DOHH2 (cell line): ENCODE results near the gene ARHGAP22.

Source experiments
- H3F3A ChIP-seq: fragments of 200-600 bp; sonication (generic), shearing (Covaris generic); 2 replicates; pipeline ENCODE4 v1.6.0; 2016; ENCODE audit warnings: antibody characterized with exemption, mild to moderate bottlenecking; ENCODE audit not compliant: control insufficient read depth, insufficient read depth
- H3K27ac ChIP-seq: fragments of 200-600 bp; sonication (generic); 2 replicates; pipeline ENCODE4 v1.5.1; 2014; ENCODE audit warnings: low read depth, mild to moderate bottlenecking, low read length, moderate library complexity
- H3K27me3 ChIP-seq: fragments of 200-600 bp; sonication (generic); 2 replicates; pipeline ENCODE4 v1.6.1; 2014; ENCODE audit warnings: mild to moderate bottlenecking, low read length, mixed read lengths; ENCODE audit not compliant: control insufficient read depth
- H3K36me3 ChIP-seq: fragments of 200-600 bp; sonication (generic); 2 replicates; pipeline ENCODE4 v1.6.1; 2014; ENCODE audit warnings: mild to moderate bottlenecking, low read length, moderate library complexity, mixed read lengths; ENCODE audit not compliant: control insufficient read depth
- H3K4me1 ChIP-seq: fragments of 200-600 bp; sonication (generic); 2 replicates; pipeline ENCODE4 v1.6.1; 2014; ENCODE audit warnings: mild to moderate bottlenecking, low read length, mixed read lengths; ENCODE audit not compliant: control insufficient read depth
- H3K4me2 ChIP-seq: fragments of 200-600 bp; sonication (generic); 2 replicates; pipeline ENCODE4 v1.6.0; 2014; ENCODE audit warnings: mild to moderate bottlenecking, low read length, moderate library complexity
- H3K4me3 ChIP-seq: fragments of 200-600 bp; sonication (generic); 2 replicates; pipeline ENCODE4 v1.5.1; 2014; ENCODE audit warnings: mild to moderate bottlenecking, low read length, mixed read lengths
- H3K79me2 ChIP-seq: fragments of 200-600 bp; sonication (generic); 2 replicates; pipeline ENCODE4 v1.6.1; 2014; ENCODE audit warnings: mild to moderate bottlenecking, low read length, mixed read lengths; ENCODE audit not compliant: control insufficient read depth
- H3K9me2 ChIP-seq: fragments of 200-600 bp; sonication (generic); replicated peaks from 2 replicates; pipeline ENCODE4 v1.6.1; 2014; ENCODE audit warnings: mild to moderate bottlenecking, low read length, mixed read lengths; ENCODE audit not compliant: control insufficient read depth
- H3K9me3 ChIP-seq: fragments of 200-600 bp; sonication (generic); 2 replicates; pipeline ENCODE4 v1.6.1; 2014; ENCODE audit warnings: antibody characterized with exemption, low read length, mixed read lengths; ENCODE audit not compliant: control insufficient read depth, insufficient read depth
- H4K20me1 ChIP-seq: fragments of 200-600 bp; sonication (generic); 2 replicates; pipeline ENCODE4 v1.6.0; 2014; ENCODE audit warnings: low read depth, mild to moderate bottlenecking, antibody characterized with exemption, low read length, moderate library complexity; ENCODE audit not compliant: control insufficient read depth, insufficient read depth
- EZH2phosphoT487 ChIP-seq: fragments of 200-600 bp; sonication (generic); IDR thresholded peaks from 2 replicates; pipeline ENCODE4 v1.6.1; 2017; ENCODE audit warnings: borderline replicate concordance, mild to moderate bottlenecking, antibody characterized with exemption, low read length, moderate library complexity, mixed read lengths
- TF ChIP-seq, protein P1 (sequence below): fragments of 200-600 bp; sonication (generic); IDR thresholded peaks from one replicate; pipeline ENCODE4 v1.5.1; 2014; ENCODE audit warnings: antibody characterized with exemption, mild to moderate bottlenecking, low read depth, low read length; ENCODE audit not compliant: poor library complexity, severe bottlenecking

ARHGAP22 gene

DNA sequence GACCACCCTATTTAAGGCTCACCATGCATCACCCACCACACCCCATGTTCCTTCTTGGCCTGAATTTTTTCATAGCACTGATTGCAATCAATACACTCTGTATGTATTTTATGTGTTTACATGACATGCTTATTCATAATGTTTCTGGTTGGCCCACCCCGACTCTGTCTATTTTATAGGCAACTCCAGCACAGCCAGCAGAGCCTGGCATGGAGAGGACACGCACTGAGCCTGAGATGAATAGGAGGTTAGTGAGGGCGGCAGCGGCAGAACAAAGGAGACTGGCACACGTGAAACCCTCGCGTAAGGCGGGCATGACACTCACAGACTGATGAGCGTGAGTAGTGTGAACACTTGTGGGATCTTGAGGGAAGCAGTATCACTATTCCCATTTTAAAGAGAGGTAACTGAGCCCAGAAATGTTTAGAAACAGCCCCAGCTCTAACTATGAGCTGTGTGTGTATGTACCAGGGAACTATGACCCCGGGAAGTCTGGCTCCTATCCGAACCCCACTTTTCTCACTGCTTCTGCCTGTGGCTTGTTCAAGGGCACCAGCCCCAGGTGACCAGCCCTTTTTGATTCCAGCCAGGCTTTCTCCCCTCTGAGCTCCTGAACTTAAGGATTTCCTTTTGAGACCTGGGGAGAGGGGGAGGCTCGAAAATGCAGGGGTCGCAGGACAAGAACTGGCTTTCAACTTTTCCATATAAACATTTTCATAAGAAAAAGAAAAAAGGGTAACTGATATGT lies 113.3 kb downstream of the ARHGAP22 start:
- H3K36me3 ChIP-seq = no peaks in the 10 kb centered on the region
- no peak overlapping the region for H3K4me2 ChIP-seq
- H4K20me1 ChIP-seq = no peaks in the 10 kb centered on the region
- H3K4me1 ChIP-seq = no peaks in the 10 kb centered on the region
- H3K79me2 ChIP-seq = no peaks in the 10 kb centered on the region
- H3K27ac ChIP-seq = no peak overlapping the region
- no peaks in the 10 kb centered on the region for H3K9me2 ChIP-seq
- no peak overlapping the region for H3K4me3 ChIP-seq
- H3K27me3 ChIP-seq = peaks cover 18% of the 10 kb centered on the region
- TF ChIP-seq, protein P1, sequence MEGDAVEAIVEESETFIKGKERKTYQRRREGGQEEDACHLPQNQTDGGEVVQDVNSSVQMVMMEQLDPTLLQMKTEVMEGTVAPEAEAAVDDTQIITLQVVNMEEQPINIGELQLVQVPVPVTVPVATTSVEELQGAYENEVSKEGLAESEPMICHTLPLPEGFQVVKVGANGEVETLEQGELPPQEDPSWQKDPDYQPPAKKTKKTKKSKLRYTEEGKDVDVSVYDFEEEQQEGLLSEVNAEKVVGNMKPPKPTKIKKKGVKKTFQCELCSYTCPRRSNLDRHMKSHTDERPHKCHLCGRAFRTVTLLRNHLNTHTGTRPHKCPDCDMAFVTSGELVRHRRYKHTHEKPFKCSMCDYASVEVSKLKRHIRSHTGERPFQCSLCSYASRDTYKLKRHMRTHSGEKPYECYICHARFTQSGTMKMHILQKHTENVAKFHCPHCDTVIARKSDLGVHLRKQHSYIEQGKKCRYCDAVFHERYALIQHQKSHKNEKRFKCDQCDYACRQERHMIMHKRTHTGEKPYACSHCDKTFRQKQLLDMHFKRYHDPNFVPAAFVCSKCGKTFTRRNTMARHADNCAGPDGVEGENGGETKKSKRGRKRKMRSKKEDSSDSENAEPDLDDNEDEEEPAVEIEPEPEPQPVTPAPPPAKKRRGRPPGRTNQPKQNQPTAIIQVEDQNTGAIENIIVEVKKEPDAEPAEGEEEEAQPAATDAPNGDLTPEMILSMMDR = no peak
- no peak for TF ChIP-seq EZH2phosphoT487
- no peaks in the 10 kb centered on the region for H3F3A ChIP-seq
- no peaks in the 10 kb centered on the region for H3K9me3 ChIP-seq

DNA sequence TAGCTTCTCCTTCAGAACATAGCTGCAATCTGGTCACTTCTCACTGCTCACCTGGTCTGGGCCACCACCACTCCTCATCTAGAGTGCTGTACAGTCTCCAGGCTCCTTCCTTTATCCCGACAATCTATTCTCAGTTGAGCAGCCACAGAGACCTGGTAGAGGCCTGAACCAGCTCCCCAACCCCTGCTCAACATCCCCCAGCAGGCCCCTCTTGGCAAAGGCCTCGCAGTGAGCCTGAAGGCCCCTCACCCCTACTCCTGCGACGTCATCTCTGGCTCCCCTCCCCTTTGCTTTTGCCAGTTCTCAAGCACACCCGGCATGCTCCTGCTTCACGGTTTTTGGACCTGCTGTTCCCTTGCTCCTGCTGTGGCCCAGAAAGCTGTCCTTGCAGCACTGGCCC lies 113.9 kb downstream of the ARHGAP22 start:
- Histone ChIP-seq H3K27me3 (peaks cover 20% of the 10 kb centered on the region), H3K36me3 (no peaks in the 10 kb centered on the region), H3K4me1 (no peaks in the 10 kb centered on the region), H4K20me1 (no peaks in the 10 kb centered on the region), H3K79me2 (no peaks in the 10 kb centered on the region), H3K9me2 (no peaks in the 10 kb centered on the region), H3K4me3 (no peak overlapping the region), H3K9me3 (no peaks in the 10 kb centered on the region), H3K27ac (no peak overlapping the region), H3K4me2 (no peak overlapping the region), H3F3A (no peaks in the 10 kb centered on the region)
- no peak for TF ChIP-seq EZH2phosphoT487
- TF ChIP-seq, protein P1 = no peak

DNA sequence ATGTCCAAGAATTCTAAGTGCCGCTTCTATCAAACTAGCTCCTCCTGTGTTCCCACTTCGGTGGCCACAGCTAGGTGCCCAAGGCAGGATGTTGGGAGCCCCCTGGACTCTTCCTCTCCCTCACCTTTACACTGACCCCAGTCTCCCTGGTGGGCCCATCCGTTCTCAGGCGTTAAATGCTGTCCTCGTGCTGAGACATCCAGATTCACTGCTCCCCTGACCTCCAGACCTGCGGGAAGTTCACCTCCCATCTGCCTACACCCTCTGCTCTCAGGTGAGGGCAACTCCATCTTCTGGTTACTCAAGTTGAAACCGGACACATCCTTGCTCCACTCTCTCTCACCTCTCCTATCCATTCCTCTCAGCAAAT lies 114.3 kb downstream of the ARHGAP22 start:
- H3F3A ChIP-seq = no peaks in the 10 kb centered on the region
- H4K20me1 ChIP-seq = no peaks in the 10 kb centered on the region
- H3K36me3 ChIP-seq = no peaks in the 10 kb centered on the region
- no peak for TF ChIP-seq EZH2phosphoT487
- TF ChIP-seq, protein P1 = no peak
- no peaks in the 10 kb centered on the region for H3K9me3 ChIP-seq
- peaks cover 23% of the 10 kb centered on the region for H3K27me3 ChIP-seq
- no peaks in the 10 kb centered on the region for H3K9me2 ChIP-seq
- H3K4me2 ChIP-seq = no peak overlapping the region
- no peak overlapping the region for H3K27ac ChIP-seq
- H3K4me3 ChIP-seq = no peak overlapping the region
- H3K4me1 ChIP-seq = no peaks in the 10 kb centered on the region
- no peaks in the 10 kb centered on the region for H3K79me2 ChIP-seq
